Left ventricle myocardium superior (tissue), 1 donor: ENCODE data around the gene VSTM1. TPM values are rescaled to one million over a fixed set of nuclear protein-coding genes. Genes with fewer than 3 reads are reported as not detected.

ENCODE experiments used
- total RNA-seq: library from RNA; stranded (reverse); fragmentation: NEBNext Ultra II Directional; extraction: Animal tissue kit (Norgen Biotek cat#: 25700); gene quantifications from one replicate; pipeline ENCODE4 v1.2.1, GENCODE V29; 2021
- donor health status: DM: no; HTN: yes; CAD: no; lungs with severe emphysema.

The VSTM1 gene
- total RNA-seq, 1 donor from 2014 or later = not detected

Other genes starting within 250 kb of the VSTM1 start
- 0.22 TPM for gene NLRP12, start 239.6 kb downstream of the VSTM1 start, total RNA-seq
- gene MYADM, start 196.0 kb downstream of the VSTM1 start, total RNA-seq = 112 TPM
- not detected for gene PRKCG, start 181.7 kb downstream of the VSTM1 start, total RNA-seq
- gene CACNG7, start 154.6 kb downstream of the VSTM1 start, total RNA-seq = not detected
- gene CACNG8, start 101.0 kb downstream of the VSTM1 start, total RNA-seq = 0.02 TPM
- gene CACNG6, start 72.3 kb downstream of the VSTM1 start, total RNA-seq = not detected
- gene TARM1, start 17.5 kb upstream of the VSTM1 start, total RNA-seq = not detected
- 1.1 TPM for gene OSCAR, start 36.9 kb upstream of the VSTM1 start, total RNA-seq
- 589 TPM for gene NDUFA3, start 39.0 kb upstream of the VSTM1 start, total RNA-seq
- gene TFPT, start 51.8 kb upstream of the VSTM1 start, total RNA-seq = 14.3 TPM
- gene PRPF31, start 51.9 kb upstream of the VSTM1 start, total RNA-seq = 43.2 TPM
- 23.2 TPM for gene CNOT3, start 73.9 kb upstream of the VSTM1 start, total RNA-seq
- 5.9 TPM for gene LENG1, start 95.8 kb upstream of the VSTM1 start, total RNA-seq
- 1.7 TPM for gene TMC4, start 109.3 kb upstream of the VSTM1 start, total RNA-seq
- gene MBOAT7, start 125.7 kb upstream of the VSTM1 start, total RNA-seq = 14.8 TPM
- gene TSEN34, start 127.4 kb upstream of the VSTM1 start, total RNA-seq = 18.5 TPM
- gene RPS9, start 137.0 kb upstream of the VSTM1 start, total RNA-seq = 601 TPM
- gene LILRB3, start 159.1 kb upstream of the VSTM1 start, total RNA-seq = 4.3 TPM
- gene LILRA6, start 178.9 kb upstream of the VSTM1 start, total RNA-seq = 2.3 TPM
- gene LILRB5, start 193.4 kb upstream of the VSTM1 start, total RNA-seq = 5.5 TPM
- gene LILRB2, start 217.2 kb upstream of the VSTM1 start, total RNA-seq = 2.7 TPM
- 1.2 TPM for gene LILRA5, start 249.3 kb upstream of the VSTM1 start, total RNA-seq